UCSD-AML1 (cell line): ENCODE data around the gene MMP14.
"Not testable (repeated sequence)": the region's sequence is repeated elsewhere in the genome, so short reads cannot be mapped to it uniquely, and the experiment has no call there.

Source experiments
- DNase-seq: peaks from one replicate; lab custom pipeline; 2025; ENCODE audit not compliant: unreplicated experiment; lab: John Stamatoyannopoulos, UW

The MMP14 gene

DNA sequence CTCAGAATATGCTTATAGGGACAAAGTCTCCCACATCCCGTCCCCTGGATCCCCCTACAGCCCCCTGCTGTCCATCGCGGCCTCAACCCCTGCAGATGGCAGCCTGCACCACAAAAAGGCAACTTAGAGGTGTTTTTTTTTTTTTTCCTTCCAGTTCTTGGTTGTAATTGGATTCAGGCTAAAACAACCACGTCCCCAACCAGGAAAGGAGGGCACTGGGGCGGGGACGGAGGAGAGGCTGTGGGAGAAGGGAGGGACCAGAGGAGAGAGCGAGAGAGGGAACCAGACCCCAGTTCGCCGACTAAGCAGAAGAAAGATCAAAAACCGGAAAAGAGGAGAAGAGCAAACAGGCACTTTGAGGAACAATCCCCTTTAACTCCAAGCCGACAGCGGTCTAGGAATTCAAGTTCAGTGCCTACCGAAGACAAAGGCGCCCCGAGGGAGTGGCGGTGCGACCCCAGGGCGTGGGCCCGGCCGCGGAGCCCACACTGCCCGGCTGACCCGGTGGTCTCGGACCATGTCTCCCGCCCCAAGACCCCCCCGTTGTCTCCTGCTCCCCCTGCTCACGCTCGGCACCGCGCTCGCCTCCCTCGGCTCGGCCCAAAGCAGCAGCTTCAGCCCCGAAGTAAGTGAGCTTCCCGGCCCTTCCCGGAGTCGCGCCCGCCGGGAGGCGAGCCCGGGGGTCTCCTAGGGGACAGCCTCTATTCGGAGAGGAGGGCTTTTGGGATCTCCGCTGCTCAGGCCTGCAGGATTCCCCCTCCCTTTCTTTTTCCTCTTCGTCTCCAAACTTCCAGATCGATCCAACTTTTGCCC lies at the start of gene MMP14:
Gene MMP14, plus strand, starts transcription at position 285 of the 813 bp plus-strand sequence. Its CDS starts 233 bp downstream, at position 518.
- peak; percentile 81 for DNase-seq

DNA sequence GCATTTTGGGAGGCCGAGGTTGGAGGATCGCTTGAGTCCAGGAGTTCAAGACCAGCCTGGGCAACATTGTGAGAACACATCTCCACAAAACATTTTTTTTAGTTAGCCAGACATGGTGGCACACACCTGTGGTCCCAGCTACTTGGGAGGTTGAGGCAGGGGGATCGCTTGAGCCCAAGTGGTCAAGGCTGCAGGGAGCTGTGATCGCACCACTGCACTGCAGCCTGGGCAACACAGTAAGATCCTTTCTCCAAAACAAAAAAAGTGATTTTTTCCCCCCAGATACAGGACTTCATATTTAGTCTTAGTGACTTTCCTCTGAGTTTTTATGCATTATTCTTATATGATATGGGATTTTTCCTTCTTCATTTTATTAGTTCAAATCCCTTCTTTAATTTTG lies 49.7 kb upstream of the MMP14 start:
- no peak for DNase-seq

DNA sequence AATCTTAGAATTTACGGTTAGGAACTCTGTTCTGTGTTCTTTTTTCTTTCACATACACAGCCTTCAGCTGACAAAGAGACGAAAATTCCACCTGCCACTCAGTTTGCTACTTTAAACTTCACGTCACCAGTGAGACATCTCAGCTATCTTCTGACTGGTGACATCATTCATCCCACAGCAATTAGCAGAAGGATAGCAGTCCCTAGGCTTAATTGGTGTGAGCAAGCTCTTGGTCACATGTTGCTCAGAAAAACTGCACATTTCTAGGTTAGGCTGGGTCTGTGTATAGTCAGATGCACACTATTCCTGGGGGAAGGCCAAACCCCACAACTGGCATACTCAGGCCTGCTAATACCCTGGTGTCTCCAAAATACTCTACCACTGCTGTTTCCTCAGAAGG lies 45.1 kb upstream of the MMP14 start:
- no peak for DNase-seq

DNA sequence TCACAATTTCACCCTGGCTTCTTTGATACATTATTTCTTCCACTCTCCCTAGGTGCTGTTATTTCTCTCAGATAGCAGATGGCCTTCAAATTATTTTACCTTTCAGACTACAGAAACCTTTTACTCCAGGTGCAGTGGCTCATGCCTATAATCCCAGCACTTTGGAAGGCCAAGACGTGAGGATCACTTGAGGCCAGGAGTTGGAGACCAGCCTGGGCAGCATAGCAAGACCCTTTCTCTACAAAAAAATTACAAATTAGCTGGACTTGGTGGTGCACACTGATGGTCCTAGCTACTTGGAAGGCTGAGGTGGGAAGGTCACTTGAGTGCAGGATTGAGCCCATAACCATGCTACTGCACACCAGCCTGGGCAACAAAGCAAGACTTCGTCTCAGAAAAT lies 44.2 kb upstream of the MMP14 start:
- no peak for DNase-seq

DNA sequence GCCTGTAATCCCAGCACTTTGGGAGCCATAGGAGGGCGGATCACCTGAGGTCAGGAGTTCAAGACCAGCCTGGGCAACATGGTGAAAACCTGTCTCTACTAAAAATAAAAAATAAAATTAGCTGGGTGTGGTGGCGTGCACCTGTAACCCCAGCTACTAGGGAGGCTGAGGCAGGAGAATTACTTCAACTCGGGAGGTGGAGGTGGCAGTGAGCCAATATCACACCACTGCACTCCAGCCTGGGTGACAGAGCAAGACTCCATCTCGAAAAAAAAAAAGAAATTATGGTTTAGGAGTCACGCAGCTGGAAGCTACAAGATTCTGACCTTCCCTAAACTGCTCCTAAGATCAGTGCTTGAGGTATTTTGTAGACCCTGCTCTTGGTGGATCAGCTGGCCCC lies 42.8 kb upstream of the MMP14 start:
- not testable (repeated sequence) for DNase-seq

DNA sequence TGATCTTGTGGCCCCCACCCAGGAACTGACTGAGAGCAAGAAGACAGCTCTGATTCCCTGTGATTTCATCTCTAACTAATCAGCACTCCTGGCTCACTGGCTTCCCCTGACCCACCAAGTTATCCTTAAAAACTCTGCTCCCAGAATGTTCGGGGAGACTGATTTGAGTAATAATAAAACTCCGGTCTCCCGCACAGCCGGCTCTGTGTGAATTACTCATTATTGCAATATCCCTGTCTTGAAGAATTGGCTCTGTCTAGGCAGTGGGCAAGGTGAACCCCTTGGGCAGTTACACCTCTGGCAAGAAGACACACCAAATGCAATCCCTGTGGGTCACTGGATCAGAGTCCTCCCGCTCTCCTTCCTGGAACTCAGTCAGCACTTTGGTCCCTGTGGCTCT lies 42.4 kb upstream of the MMP14 start:
- DNase-seq: no peak

DNA sequence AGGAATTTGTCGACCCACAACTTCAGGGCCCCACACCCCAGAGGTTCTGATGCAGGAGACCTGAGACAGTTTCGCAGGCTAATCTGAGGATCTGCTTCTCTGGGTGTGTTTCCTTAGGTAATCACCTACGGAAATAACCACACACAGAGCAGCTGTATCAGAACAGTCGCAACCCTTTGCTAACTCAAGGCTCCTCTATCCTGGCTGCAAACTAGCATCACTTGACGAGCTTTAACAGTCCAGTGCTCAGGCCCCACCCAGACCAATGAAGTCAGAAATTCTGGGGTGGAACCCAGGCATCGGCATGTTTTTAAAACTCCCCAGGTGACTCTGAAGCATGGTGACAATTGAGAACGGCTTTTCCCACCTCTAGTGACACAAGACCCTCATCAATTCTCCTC lies 41.8 kb upstream of the MMP14 start:
- DNase-seq: no peak

DNA sequence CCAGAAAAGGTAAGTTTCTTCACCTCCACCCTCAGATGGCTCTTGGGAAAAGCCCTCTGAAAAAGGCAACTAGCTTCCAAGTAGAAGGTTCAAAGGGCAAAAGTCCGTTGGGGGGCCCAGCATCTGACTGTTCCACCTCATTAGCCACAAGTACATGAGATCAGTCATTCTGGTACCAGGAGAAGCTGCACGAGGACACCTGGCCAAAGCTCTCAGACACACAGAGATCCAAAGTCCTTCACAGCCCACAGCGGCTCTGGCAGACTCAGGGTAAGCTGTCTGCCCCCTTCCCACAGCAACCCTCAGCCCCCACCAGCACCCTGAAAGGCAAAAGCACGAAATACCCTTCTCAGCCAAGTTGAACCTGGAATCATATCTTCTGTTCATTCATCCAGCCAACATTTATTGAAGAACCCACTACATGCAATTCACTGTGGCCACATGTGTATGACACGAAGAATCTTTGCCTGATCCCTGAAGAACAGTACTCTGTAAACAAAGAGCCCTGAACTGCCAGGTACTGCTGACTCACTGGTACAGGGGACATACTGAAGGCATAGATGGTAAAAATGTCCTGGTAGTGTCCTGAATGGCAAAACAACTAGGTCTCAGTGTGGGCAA lies 40.2 kb upstream of the MMP14 start:
- no peak for DNase-seq

DNA sequence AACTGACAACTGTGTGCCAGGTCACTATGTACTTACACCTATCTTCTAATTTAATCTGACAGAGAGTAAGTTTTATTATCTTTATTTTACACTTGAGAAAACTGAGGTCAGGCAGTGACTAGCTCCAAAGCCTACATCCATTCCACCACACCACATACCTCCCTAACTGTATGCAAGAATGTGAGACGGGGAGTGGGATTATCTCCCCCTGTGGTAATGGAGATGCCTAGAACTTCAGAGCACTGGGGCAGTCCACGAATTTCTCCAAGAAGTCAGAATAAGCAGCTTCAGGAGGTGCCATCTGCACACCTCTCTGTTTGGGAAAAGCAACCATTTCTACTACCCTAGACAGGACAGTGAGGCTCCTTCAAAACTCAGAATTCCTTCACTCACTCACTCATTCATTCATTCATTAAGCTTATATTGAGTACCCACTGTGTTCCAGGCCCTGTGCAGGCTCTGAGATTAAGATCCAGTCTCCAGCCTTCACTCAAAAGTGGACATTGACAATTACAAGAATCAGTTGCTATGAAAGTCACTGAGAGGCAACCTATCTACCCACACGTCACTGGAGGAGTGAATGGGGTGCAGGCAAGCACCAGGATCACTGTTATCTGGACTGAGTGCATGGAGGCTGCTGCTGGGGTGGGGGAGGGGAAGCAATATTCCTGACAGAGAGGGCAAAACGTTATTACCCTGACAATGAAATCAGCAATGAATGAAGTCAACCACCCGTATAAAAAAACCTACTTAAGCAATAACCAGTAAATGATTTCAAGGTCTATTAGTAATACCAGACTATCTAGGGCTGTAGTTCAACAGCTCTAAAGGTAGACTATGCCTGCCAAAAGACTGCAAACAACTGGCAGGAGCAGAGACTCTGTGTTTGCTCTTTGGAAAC lies 39.1 kb upstream of the MMP14 start:
- no peak for DNase-seq

DNA sequence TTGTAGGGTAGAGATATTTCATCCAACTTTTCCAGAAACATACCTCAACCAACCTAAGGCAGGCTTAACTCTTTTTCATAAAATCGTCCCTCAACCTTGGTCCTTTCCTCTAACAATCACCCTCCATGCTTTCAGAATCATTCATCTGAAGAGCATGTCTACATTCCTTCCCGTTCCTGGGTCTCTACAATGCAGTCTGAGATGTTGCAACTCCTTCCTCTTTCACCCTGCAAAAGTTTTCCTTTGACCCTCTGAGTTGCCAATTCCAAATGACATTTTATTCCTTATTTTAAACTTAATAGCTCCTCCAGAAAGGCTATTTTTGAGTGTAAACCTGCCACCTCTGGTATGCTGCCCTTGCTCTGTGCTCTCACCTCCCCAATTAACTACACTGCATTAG lies 37.9 kb upstream of the MMP14 start:
- DNase-seq: no peak

DNA sequence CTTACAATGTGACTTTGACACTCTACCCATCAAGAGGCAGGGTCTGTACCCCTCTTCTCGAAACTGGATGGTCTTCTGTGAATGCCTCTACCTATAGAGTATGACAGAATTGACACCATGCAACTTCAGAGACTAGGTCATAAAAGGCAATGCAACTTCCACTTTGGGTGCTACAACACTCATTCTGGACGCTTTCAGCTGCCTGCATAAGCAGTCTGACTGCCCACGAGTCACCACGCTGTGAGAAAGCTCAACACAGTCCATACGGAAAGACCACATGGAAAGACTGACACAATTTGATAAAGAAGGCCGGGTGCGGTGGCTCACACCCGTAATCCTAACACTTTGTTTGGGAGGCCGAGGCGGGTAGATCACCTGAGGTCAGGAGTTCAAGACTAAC lies 36.0 kb upstream of the MMP14 start:
- no peak for DNase-seq

DNA sequence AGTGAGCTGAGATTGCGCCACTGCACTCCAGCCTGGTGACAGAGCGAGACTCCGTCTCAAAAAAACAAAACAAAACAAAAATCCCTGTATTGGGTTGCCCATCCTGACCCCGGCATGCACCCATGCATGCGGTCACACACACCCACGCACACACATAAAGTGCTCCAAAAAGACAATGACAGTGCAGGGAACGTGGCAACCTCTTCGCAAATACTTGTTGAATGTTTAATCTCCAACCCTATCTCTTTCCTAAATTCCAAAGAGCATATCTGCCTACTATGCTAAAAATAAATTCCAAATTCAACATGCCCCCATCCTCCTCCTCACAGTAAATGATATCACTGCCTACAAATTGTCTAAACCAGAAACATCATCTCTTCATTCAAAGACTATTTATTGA lies 34.7 kb upstream of the MMP14 start:
- no peak for DNase-seq

DNA sequence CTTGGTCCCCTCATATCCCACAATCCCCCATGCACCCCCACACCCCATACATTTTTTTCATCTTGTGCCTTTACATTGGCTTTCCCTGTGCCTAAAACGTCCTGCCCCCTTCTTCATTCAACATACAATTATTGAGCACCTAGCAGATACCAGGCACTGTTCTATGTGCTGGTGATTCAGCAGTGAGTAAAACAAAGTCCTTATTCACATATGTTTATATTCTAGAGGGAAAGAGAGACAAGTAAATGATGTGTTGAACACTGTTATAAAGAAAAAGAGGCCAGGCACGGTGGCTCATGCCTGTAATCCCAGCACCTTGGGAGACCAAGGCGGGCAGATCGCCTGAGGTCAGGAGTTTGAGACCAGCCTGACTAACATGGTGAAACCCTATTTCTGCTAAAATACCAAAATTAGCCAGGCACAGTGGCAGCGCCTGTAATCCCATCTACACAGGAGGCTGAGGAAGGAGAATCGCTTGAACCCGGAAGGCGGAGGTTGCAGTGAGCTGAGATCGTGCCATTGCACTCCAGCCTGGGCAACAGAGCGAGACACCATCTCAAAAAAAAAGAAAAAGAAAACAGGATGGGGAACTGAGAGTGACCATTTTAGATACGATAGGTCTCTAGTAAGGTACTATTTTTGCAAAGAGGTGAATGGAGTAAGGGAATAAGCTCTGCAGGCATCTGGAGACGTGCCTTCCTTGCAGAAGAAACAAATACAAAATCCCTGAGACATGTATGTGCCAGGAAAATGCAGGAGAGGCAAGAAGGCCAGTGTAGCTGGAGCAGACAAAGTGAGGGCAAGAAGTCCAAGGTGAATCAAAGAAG lies 33.3 kb upstream of the MMP14 start:
- DNase-seq: no peak

DNA sequence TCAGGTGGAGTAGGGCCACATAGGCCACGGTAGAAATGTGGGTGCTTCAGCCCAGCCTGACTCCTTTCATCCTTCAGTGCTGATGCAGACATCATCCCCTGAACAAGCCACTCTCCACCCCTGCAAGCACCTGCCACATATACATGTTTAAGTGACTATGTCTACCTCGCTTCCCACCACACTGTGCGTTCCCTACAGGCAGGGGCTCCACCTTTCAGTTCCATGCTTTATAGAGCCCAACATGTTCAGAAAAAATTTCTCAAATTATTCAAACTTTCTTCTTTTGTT lies 32.8 kb upstream of the MMP14 start:
- no peak for DNase-seq

DNA sequence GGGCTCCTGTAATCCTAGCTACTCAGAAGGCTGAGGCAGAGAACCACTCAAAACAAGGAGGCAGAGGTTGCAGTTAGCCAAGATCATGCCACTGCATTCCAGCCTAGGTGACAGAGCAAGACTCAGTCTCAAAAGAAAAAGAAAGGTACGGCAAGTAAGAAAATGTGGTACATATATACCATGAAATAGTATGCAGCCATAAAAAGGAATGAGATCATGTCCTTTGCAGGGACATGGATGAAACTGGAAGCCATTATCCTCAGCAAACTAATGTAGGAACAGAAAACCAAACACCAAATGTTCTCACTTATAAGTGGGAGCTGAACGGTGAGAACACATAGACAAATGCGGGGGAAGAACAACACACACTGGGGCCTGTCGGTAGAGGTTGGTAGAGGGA lies 31.1 kb upstream of the MMP14 start:
- not testable (repeated sequence) for DNase-seq

DNA sequence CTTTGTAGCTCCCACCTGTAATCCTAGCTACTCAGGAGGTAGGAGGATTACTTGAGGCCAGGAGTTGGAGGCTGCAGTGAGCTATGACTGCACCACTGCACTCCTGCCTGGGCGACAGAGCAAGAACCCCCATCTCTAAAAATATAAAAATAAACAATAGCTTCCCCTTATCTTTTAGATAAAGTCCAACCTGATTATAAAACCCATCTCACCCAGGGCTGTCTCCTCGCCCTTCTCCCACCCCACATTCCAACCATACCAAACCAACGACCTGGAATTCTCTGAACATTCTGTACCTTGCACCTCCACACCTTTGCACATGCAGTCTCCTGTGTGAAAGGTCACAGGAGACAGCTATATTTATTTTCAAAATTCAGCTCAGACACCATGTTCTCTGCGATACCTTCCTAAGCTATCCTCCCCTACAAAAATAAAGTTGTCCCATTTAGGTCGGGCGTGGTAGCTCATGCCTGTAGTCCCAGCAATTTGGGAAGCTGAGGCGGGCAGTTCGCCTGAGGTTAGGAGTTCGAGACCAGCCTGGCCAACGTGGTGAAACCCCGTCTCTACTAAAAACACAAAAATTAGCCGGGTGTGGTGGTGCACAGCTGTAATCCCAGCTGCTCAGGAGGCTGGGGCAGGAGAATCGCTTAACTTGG lies 28.8 kb upstream of the MMP14 start:
- DNase-seq: no peak

DNA sequence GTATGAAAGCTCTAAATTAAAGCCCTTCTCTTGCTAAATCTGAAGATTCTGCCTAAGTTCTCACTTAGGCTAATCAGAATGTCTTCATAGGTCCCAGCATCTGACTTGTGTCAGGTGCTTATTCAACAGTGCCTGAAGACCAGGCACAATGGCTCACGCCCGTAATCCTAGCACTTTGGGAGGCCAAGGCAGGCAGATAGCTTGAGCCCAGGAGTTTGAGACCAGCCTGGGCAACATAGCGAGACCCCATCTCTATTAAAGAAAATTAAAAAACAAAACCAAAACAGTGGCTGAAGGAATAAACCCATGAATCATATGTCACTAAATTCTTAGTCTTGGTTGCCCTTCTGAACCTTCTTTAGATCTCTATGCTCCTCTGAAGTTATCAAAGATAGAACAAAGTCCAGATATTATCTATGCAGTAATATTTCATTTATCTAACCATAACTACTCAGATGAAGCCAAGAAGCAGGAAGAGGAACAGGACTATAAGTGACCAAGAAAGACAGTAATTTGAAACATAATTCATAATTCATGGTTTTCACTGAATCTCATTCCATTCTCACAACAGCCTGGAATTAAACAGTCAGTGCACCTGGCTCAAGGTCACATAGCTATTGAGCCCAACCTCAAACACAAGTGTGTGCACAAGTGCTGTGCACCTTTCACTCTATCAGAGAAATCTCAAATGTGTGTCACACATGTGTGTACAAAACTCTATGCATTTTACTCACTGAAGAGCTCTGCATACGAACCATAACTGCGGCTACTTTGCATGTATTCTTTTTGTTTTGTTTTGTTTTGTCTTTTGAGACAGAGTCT lies 27.8 kb upstream of the MMP14 start:
- no peak for DNase-seq

DNA sequence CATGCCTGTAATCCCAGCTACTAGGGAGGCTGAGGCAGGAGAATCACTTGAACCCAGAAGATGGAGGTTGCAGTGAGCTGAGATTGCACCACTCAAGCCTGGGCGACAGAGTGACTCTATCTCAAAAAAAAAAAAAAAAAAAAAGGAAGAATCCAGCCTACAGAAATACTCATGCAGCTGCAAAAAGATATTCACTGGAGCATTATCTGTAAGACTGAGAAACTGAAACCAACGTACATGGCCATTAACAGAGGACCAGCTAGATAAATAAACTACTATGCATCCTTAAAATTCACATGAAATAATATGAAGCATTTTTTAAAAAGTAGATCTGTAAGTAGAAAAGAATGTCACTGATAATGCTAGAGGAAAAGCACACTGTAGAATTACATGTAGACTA lies 24.7 kb upstream of the MMP14 start:
- no peak for DNase-seq

DNA sequence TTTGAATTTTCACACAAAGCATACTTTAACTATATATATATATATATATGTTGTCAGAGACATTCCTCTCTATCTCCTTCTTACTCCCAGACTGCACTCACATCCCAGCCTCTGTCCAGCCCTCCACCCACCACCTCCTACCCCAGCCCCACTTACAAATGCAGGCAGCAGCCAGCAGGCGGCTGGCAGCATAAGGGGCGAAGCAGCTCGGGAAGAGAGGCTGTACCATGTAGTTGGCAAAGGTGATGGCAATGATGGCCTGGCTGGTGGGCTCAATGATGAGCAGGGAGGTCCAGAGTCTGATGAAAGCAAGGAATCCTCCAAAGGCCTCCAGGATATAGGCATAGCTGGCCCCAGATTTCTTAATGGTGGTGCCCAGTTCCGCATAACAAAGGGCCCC lies 23.6 kb upstream of the MMP14 start:
- DNase-seq: no peak

DNA sequence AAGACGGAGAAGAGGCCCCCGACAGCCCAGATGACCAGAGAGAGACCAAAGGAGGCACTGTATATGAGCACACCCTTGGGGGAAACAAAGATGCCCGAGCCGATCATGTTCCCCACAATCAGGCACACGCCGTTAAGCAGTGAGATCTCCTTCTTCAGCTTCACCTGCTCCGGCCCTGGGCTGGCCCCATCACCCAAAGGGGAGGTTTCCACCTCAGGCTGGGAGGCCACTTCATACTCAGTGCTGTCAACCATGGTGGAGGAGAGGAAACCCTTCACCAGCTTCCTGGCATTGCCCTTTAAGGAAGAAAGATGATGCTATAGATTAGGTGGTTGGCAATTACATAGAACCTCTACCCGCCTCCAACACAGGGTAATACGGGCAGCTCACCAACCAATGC lies 23.2 kb upstream of the MMP14 start:
- DNase-seq: no peak
